Peyer's patch (tissue), 4 donors: ENCODE results near the gene CPLX4.

Source experiments
- POLR2A ChIP-seq, 2 donors: fragments of 450-650 bp; IDR thresholded peaks; one replicate each; pipeline ENCODE4 v1.5.1; 2017; ENCODE audit warnings: antibody characterized with exemption in 2 of 2, mild to moderate bottlenecking in 2 of 2, moderate library complexity in 2 of 2
- TF ChIP-seq, protein P1 (sequence below), 6 experiments: fragments of 450-650 bp in 4 of 6; fragments of 200-600 bp in 2 of 6; sonication (generic) in 1 of 6; IDR thresholded peaks; one replicate each; pipeline ENCODE4 v1.5.1; 2017 to 2019; ENCODE audit warnings: antibody characterized with exemption in 6 of 6, mild to moderate bottlenecking in 3 of 6, moderate library complexity in 1 of 6

DNA sequence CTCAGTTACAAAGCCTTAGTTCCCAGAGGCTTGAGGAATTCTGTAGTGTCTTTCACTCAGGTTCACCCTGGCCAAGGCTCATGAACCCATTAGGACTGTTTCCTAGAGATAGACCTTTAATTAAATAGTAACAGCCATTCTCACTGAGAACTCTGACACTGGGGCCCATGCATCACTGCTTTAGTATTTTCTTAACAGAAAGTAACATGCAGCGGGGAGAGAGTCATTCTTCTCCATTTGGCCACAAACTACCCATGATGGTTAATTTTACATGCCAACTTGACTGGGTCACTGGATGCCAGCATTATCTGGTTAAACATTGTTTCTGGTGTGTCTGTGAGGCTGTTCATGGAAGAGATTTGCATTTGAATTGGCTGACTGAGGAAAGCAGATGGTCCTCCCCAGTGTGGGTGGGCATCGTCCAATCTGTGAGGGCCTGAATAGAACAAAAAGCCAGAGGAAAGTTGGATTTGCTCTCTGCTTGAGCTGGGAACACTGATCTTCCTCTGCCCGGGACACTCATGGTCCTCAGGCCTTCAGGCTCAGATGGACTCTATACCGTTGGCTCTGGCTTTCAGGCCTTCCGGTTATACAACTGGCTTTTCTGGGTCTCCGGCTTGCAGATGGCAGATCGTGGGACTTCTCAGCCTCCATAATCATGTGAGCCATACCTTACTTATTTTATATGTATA lies 5.6 kb upstream of the CPLX4 start:
- TF ChIP-seq, protein P1, sequence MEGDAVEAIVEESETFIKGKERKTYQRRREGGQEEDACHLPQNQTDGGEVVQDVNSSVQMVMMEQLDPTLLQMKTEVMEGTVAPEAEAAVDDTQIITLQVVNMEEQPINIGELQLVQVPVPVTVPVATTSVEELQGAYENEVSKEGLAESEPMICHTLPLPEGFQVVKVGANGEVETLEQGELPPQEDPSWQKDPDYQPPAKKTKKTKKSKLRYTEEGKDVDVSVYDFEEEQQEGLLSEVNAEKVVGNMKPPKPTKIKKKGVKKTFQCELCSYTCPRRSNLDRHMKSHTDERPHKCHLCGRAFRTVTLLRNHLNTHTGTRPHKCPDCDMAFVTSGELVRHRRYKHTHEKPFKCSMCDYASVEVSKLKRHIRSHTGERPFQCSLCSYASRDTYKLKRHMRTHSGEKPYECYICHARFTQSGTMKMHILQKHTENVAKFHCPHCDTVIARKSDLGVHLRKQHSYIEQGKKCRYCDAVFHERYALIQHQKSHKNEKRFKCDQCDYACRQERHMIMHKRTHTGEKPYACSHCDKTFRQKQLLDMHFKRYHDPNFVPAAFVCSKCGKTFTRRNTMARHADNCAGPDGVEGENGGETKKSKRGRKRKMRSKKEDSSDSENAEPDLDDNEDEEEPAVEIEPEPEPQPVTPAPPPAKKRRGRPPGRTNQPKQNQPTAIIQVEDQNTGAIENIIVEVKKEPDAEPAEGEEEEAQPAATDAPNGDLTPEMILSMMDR (IDR thresholded peaks at IDR 0.05), result no peak
- TF ChIP-seq POLR2A (IDR thresholded peaks at IDR 0.05), result no peak
